ENCODE data around the gene NNT. TPM values are rescaled to one million over a fixed set of nuclear protein-coding genes. Genes with fewer than 3 reads are reported as not detected.

Gene NNT
- total RNA-seq, 1 donor = 94.8 TPM

- no peak for DNase-seq (ENCODE audit: insufficient read length, low spot score, missing footprints)
- Histone ChIP-seq H2AFZ (ENCODE audit: low read length) (no peak overlapping the region), H3K4me3 (ENCODE audit: insufficient read depth, low read length) (no peak overlapping the region)
Observed at GRCh38 chr5:43750809-43751208, 147.8 kb downstream of the NNT start.

GRCh38 chr5:43753069-43753468, 150.1 kb downstream of the NNT start:
- Histone ChIP-seq H3K36me3 (ENCODE audit: insufficient read depth, low read length) (no peaks in the 10 kb centered on the region), H3K79me2 (ENCODE audit: insufficient read depth, low read length) (no peaks in the 10 kb centered on the region), H3K4me1 (ENCODE audit: insufficient read depth, low read length) (no peaks in the 10 kb centered on the region), H3K27ac (ENCODE audit: low read depth, low read length) (no peak overlapping the region), H3K4me2 (ENCODE audit: insufficient read depth, low read length) (no peak overlapping the region), H4K20me1 (ENCODE audit: insufficient read depth, low read length) (no peaks in the 10 kb centered on the region), H3K4me3 (ENCODE audit: insufficient read depth, low read length) (no peak overlapping the region), H2AFZ (ENCODE audit: low read length) (no peak overlapping the region), H3K9me3 (ENCODE audit: low read depth, low read length) (no peaks in the 10 kb centered on the region), H3K27me3 (ENCODE audit: insufficient read depth, low read length) (no peaks in the 10 kb centered on the region)
- DNase-seq (ENCODE audit: insufficient read length, low spot score, missing footprints) = no peak
- TF ChIP-seq CTCF (IDR thresholded peaks at IDR 0.05; ENCODE audit: extremely low read depth, low read depth, low read length) = no peak

More at GRCh38 chr5:43750809-43751208, 147.8 kb downstream of the NNT start:
- no peak overlapping the region for H3K27ac ChIP-seq (ENCODE audit: low read depth, low read length)
- H4K20me1 ChIP-seq (ENCODE audit: insufficient read depth, low read length) = no peaks in the 10 kb centered on the region
- no peaks in the 10 kb centered on the region for H3K9me3 ChIP-seq (ENCODE audit: low read depth, low read length)
- no peaks in the 10 kb centered on the region for H3K79me2 ChIP-seq (ENCODE audit: insufficient read depth, low read length)
- no peaks in the 10 kb centered on the region for H3K27me3 ChIP-seq (ENCODE audit: insufficient read depth, low read length)
- H3K4me2 ChIP-seq (ENCODE audit: insufficient read depth, low read length) = no peak overlapping the region
- no peaks in the 10 kb centered on the region for H3K4me1 ChIP-seq (ENCODE audit: insufficient read depth, low read length)
- no peak for TF ChIP-seq CTCF (IDR thresholded peaks at IDR 0.05; ENCODE audit: extremely low read depth, low read depth, low read length)
- no peaks in the 10 kb centered on the region for H3K36me3 ChIP-seq (ENCODE audit: insufficient read depth, low read length)

Other genes with a start within 250 kb of the NNT start
- 11.8 and 15.6 TPM in 2 replicates for gene CCL28, start 190.8 kb upstream of the NNT start, total RNA-seq
- gene TMEM267, start 119.3 kb upstream of the NNT start, total RNA-seq = 17.4 and 18.6 TPM in 2 replicates
- gene C5orf34, start 88.0 kb upstream of the NNT start, total RNA-seq = 1.8 and 3.8 TPM in 2 replicates
- gene PAIP1, start 46.1 kb upstream of the NNT start, total RNA-seq = 122 and 127 TPM in 2 replicates